Liver (tissue), 9 donors: ENCODE measurements around the gene CD59. TPM values are rescaled to one million over a fixed set of nuclear protein-coding genes. Genes with fewer than 3 reads are reported as not detected.

Experiments used
- DNase-seq: peaks from one replicate; pipeline ENCODE4 v3.0.0-alpha.2; 2017; ENCODE audit warnings: low spot score
- H3K27ac ChIP-seq, 2 donors: one replicate each; pipeline ENCODE4 v1.7.0; 2013; ENCODE audit warnings: inconsistent platforms in 2 of 2, low read length in 2 of 2, control low read depth in 1 of 2, low read depth in 1 of 2, mild to moderate bottlenecking in 1 of 2
- H3K27me3 ChIP-seq, 4 donors: one replicate each; pipeline versions ENCODE4 v1.6.1 to v1.7.0; 2013; ENCODE audit warnings: low read length in 3 of 4, inconsistent platforms in 1 of 4, mild to moderate bottlenecking in 1 of 4, moderate library complexity in 1 of 4; ENCODE audit not compliant: control insufficient read depth in 4 of 4, insufficient read depth in 4 of 4
- H3K36me3 ChIP-seq, 4 donors: one replicate each; pipeline versions ENCODE4 v1.6.1 to v1.7.0; 2013; ENCODE audit warnings: low read length in 3 of 4, mild to moderate bottlenecking in 3 of 4, low read depth in 1 of 4, moderate library complexity in 1 of 4; ENCODE audit not compliant: control insufficient read depth in 4 of 4, insufficient read depth in 3 of 4
- H3K4me1 ChIP-seq, 4 donors: one replicate each; pipeline versions ENCODE4 v1.6.1 to v1.7.0; 2013; ENCODE audit warnings: low read length in 3 of 4, mild to moderate bottlenecking in 3 of 4, moderate library complexity in 1 of 4; ENCODE audit not compliant: control insufficient read depth in 4 of 4, insufficient read depth in 4 of 4
- H3K4me3 ChIP-seq, 3 donors: one replicate each; pipeline versions ENCODE4 v1.6.1 to v1.7.0; 2013; ENCODE audit warnings: low read length in 3 of 3, control low read depth in 1 of 3, low read depth in 1 of 3, mild to moderate bottlenecking in 1 of 3
- H3K9ac ChIP-seq, 2 donors: one replicate each; pipeline ENCODE4 v1.7.0; 2013; ENCODE audit warnings: low read length in 2 of 2, mild to moderate bottlenecking in 2 of 2, moderate library complexity in 2 of 2, control low read depth in 1 of 2, low read depth in 1 of 2
- H3K9me3 ChIP-seq, 4 donors: one replicate each; pipeline versions ENCODE4 v1.6.1 to v1.7.0; 2013; ENCODE audit warnings: low read length in 3 of 4; ENCODE audit not compliant: control insufficient read depth in 4 of 4
- CTCF ChIP-seq: fragments of 150-350 bp; IDR thresholded peaks from 2 replicates; pipeline ENCODE4 v1.5.1; 2017; ENCODE audit warnings: improper control_type of control experiment, low read depth, low read length; ENCODE audit not compliant: missing input control
- EGR1 ChIP-seq, 2 donors: IDR thresholded peaks; 2 replicates each; pipeline ENCODE4 v1.6.1; 2016 to 2018; ENCODE audit warnings: antibody characterized with exemption in 2 of 2, low read depth in 2 of 2
- FOXA1 ChIP-seq: IDR thresholded peaks from 2 replicates; pipeline ENCODE4 v1.6.1; 2016; ENCODE audit warnings: antibody characterized with exemption
- FOXA2 ChIP-seq: IDR thresholded peaks from 2 replicates; pipeline ENCODE4 v1.6.1; 2016; ENCODE audit warnings: antibody characterized with exemption
- GABPA ChIP-seq, 2 donors: IDR thresholded peaks in 1 of 2; conservative IDR thresholded peaks in 1 of 2; 2 replicates each; pipeline ENCODE4 v1.6.1; 2016; ENCODE audit warnings: antibody characterized with exemption in 2 of 2, mild to moderate bottlenecking in 1 of 2, moderate library complexity in 1 of 2
- HNF4A ChIP-seq, 2 donors: conservative IDR thresholded peaks; 2 replicates each; pipeline ENCODE4 v1.6.1; 2016; ENCODE audit warnings: antibody characterized with exemption in 2 of 2, mild to moderate bottlenecking in 2 of 2
- HNF4G ChIP-seq: IDR thresholded peaks from 2 replicates; pipeline ENCODE4 v1.6.1; 2016; ENCODE audit warnings: antibody characterized with exemption
- JUND ChIP-seq, 2 donors: IDR thresholded peaks; 2 replicates each; pipeline ENCODE4 v1.6.1; 2016; ENCODE audit warnings: antibody characterized with exemption in 2 of 2
- MAX ChIP-seq: IDR thresholded peaks from 2 replicates; pipeline ENCODE4 v1.6.1; 2016; ENCODE audit warnings: antibody characterized with exemption
- NR2F2 ChIP-seq: IDR thresholded peaks from 2 replicates; pipeline ENCODE4 v1.6.1; 2016; ENCODE audit warnings: antibody characterized with exemption
- RAD21 ChIP-seq, 2 donors: IDR thresholded peaks; 2 replicates each; pipeline ENCODE4 v1.6.1; 2016; ENCODE audit warnings: antibody characterized with exemption in 2 of 2, mild to moderate bottlenecking in 2 of 2
- REST ChIP-seq: IDR thresholded peaks from 2 replicates; pipeline ENCODE4 v1.6.1; 2016; ENCODE audit warnings: antibody characterized with exemption, mild to moderate bottlenecking
- RXRA ChIP-seq, 2 donors: IDR thresholded peaks; 2 replicates each; pipeline ENCODE4 v1.6.1; 2017 to 2018; ENCODE audit warnings: antibody characterized with exemption in 2 of 2, mild to moderate bottlenecking in 1 of 2
- SP1 ChIP-seq: IDR thresholded peaks from 2 replicates; pipeline ENCODE4 v1.6.1; 2018; ENCODE audit warnings: antibody characterized with exemption, mild to moderate bottlenecking
- TAF1 ChIP-seq: conservative IDR thresholded peaks from 2 replicates; pipeline ENCODE4 v1.6.1; 2016; ENCODE audit warnings: antibody characterized with exemption, mild to moderate bottlenecking
- YY1 ChIP-seq: IDR thresholded peaks from 2 replicates; pipeline ENCODE4 v1.6.1; 2016; ENCODE audit warnings: antibody characterized with exemption, mild to moderate bottlenecking
- ZBTB33 ChIP-seq: IDR thresholded peaks from 2 replicates; pipeline ENCODE4 v1.6.1; 2016; ENCODE audit warnings: antibody characterized with exemption
- WGBS: extraction: QIAGEN DNeasy Blood & Tissue Kit; methylation state at CpG from one replicate; pipeline ENCODE4 v1.1.7; 2013; 5-methylcytosine and 5-hydroxymethylcytosine counted together
- polyA plus RNA-seq, 2 donors: library from polyadenylated mRNA; stranded (reverse) in 1 of 2; unstranded in 1 of 2; fragments of 200-250 nt in 1 of 2; fragments of >200 nt in 1 of 2; fragmentation: Nextera tagmentation in 1 of 2; extraction: Ambion mirVana in 1 of 2; gene quantifications; one replicate each; pipeline versions ENCODE4 v1.2.1 to v1.2.3, GENCODE V29; 2013 to 2015
- total RNA-seq, 2 donors: library from RNA; depleted of rRNA; stranded (reverse); fragments of >200 nt; gene quantifications; one replicate each; pipeline ENCODE4 v1.2.3, GENCODE V29; 2014
- TF ChIP-seq, protein P1 (sequence below): IDR thresholded peaks from 2 replicates; pipeline ENCODE4 v1.6.1; 2016; ENCODE audit warnings: antibody characterized with exemption
- donor health status: healthy.
- donor health status: healthy.
- donor health status: healthy.
- donor health status: healthy.
- donor health status: healthy.

Gene CD59
- total and polyA plus RNA-seq, 4 donors = 74.2 to 181 (median 130) TPM

GRCh38 chr11:33692013-33692504 lies 44.2 kb downstream of the CD59 start:
- H3K4me1 ChIP-seq = peaks cover 7 to 28% (median 13%) of the 10 kb centered on the region in 4 donors
- DNase-seq = peak; percentile 33
- H3K27ac ChIP-seq = peak overlapping the region; percentile 40 to 67
- no peaks in the 10 kb centered on the region for H3K9me3 ChIP-seq
- 47% methylated on average over 9 of the region's 9 CpGs for WGBS
- no peaks in the 10 kb centered on the region for H3K36me3 ChIP-seq
- H3K27me3 ChIP-seq = no peaks in the 10 kb centered on the region
- no peak overlapping the region for H3K4me3 ChIP-seq
- peak overlapping the region in 1 of 2 donors; percentile 55 for H3K9ac ChIP-seq
- no peak for TF ChIP-seq REST
- no peak for TF ChIP-seq ZBTB33
- TF ChIP-seq HNF4A (conservative IDR thresholded peaks at IDR 0.05) = no peak
- TF ChIP-seq FOXA1 = no peak
- TF ChIP-seq, protein P1, sequence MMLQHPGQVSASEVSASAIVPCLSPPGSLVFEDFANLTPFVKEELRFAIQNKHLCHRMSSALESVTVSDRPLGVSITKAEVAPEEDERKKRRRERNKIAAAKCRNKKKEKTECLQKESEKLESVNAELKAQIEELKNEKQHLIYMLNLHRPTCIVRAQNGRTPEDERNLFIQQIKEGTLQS = peak; percentile 13
- peak; percentile 30 for TF ChIP-seq SP1
- TF ChIP-seq CTCF = no peak
- TF ChIP-seq NR2F2 = no peak
- TF ChIP-seq YY1 = no peak
- TF ChIP-seq JUND (IDR thresholded peaks at IDR 0.05) = peak; percentile 89 to 93
- TF ChIP-seq EGR1 (IDR thresholded peaks at IDR 0.05; ENCODE audit: low read depth in 2 of 2) = no peak
- no peak for TF ChIP-seq MAX
- TF ChIP-seq GABPA (IDR thresholded peaks at IDR 0.05 in 1 of 2, conservative IDR thresholded peaks at IDR 0.05 in 1 of 2) = no peak
- no peak for TF ChIP-seq TAF1
- no peak for TF ChIP-seq HNF4G
- no peak for TF ChIP-seq FOXA2
- TF ChIP-seq RAD21 (IDR thresholded peaks at IDR 0.05) = peak; percentile 4 to 19
- TF ChIP-seq RXRA (IDR thresholded peaks at IDR 0.05) = peak in 1 of 2 donors; percentile 26
